MM.1S (cell line): Measurements from ENCODE around the gene FHIT.

Experiments
- DNase-seq: peaks from one replicate; pipeline ENCODE4 v3.0.0-alpha.2; 2015
- H2AFZ ChIP-seq: fragments of 300-600 bp; sonication (generic); 2 replicates; pipeline ENCODE4 v1.6.0; 2016; ENCODE audit warnings: antibody characterized with exemption, low read length
- H3F3A ChIP-seq: fragments of 300-600 bp; sonication (generic); 2 replicates; pipeline ENCODE4 v1.6.1; 2016; ENCODE audit warnings: mild to moderate bottlenecking, antibody characterized with exemption, low read length, moderate library complexity, mixed read lengths; ENCODE audit not compliant: insufficient read depth
- H3K27ac ChIP-seq: fragments of 300-600 bp; sonication (generic); 2 replicates; pipeline ENCODE4 v1.5.1; 2016; ENCODE audit warnings: mild to moderate bottlenecking, low read length
- H3K27me3 ChIP-seq: fragments of 300-600 bp; sonication (generic); replicated peaks from 2 replicates; pipeline ENCODE4 v1.6.0; 2016; ENCODE audit warnings: low read length; ENCODE audit not compliant: insufficient read depth
- H3K36me3 ChIP-seq: fragments of 300-600 bp; sonication (generic); replicated peaks from 2 replicates; pipeline ENCODE4 v1.6.1; 2016; ENCODE audit warnings: mild to moderate bottlenecking, low read length, mixed read lengths; ENCODE audit not compliant: insufficient read depth
- H3K4me1 ChIP-seq: fragments of 300-600 bp; sonication (generic); 2 replicates; pipeline ENCODE4 v1.6.1; 2016; ENCODE audit warnings: low read length, mixed read lengths
- H3K4me2 ChIP-seq: fragments of 300-600 bp; sonication (generic); 2 replicates; pipeline ENCODE4 v1.6.0; 2016; ENCODE audit warnings: low read depth, low read length
- H3K4me3 ChIP-seq: fragments of 300-600 bp; sonication (generic); 2 replicates; pipeline ENCODE4 v1.5.1; 2016; ENCODE audit warnings: low read length, mixed read lengths
- H3K79me2 ChIP-seq: fragments of 300-600 bp; sonication (generic); 2 replicates; pipeline ENCODE4 v1.6.1; 2016; ENCODE audit warnings: mixed run types, low read length, mixed read lengths
- H3K9ac ChIP-seq: fragments of 300-600 bp; sonication (generic); 2 replicates; pipeline ENCODE4 v1.6.1; 2016; ENCODE audit warnings: low read length, mixed read lengths
- H3K9me2 ChIP-seq: fragments of 300-600 bp; sonication (generic); replicated peaks from 2 replicates; pipeline ENCODE4 v1.6.1; 2016; ENCODE audit warnings: mild to moderate bottlenecking, low read length, mixed read lengths; ENCODE audit not compliant: insufficient read depth
- H3K9me3 ChIP-seq: fragments of 300-600 bp; sonication (generic); replicated peaks from 2 replicates; pipeline ENCODE4 v1.6.1; 2016; ENCODE audit warnings: mild to moderate bottlenecking, low read length, mixed read lengths; ENCODE audit not compliant: insufficient read depth
- H4K20me1 ChIP-seq: fragments of 300-600 bp; sonication (generic); 2 replicates; pipeline ENCODE4 v1.6.1; 2016; ENCODE audit warnings: mild to moderate bottlenecking, low read length, moderate library complexity, mixed read lengths; ENCODE audit not compliant: insufficient read depth
- EZH2 ChIP-seq: fragments of 300-600 bp; sonication (generic); optimal IDR thresholded peaks from 2 replicates; pipeline ENCODE3; 2017; ENCODE audit warnings: low read depth, mild to moderate bottlenecking, antibody characterized with exemption, low read length, mixed read lengths
- EZH2phosphoT487 ChIP-seq: fragments of 300-600 bp; sonication (generic); IDR thresholded peaks from 2 replicates; pipeline ENCODE4 v1.6.1; 2018; ENCODE audit warnings: antibody characterized with exemption, low read length
- TF ChIP-seq, protein P1 (sequence below): fragments of 300-600 bp; sonication (generic); IDR thresholded peaks from 2 replicates; pipeline ENCODE4 v1.5.1; 2016; ENCODE audit warnings: antibody characterized with exemption, low read length, mixed read lengths

The FHIT gene

GRCh38 chr3:60095516-60095915 is 1155.7 kb downstream of the FHIT start:
- no peak overlapping the region for H3K9ac ChIP-seq
- H3K4me3 ChIP-seq = no peak overlapping the region
- H2AFZ ChIP-seq = no peak overlapping the region
- H3K4me1 ChIP-seq = no peaks in the 10 kb centered on the region
- TF ChIP-seq, protein P1, sequence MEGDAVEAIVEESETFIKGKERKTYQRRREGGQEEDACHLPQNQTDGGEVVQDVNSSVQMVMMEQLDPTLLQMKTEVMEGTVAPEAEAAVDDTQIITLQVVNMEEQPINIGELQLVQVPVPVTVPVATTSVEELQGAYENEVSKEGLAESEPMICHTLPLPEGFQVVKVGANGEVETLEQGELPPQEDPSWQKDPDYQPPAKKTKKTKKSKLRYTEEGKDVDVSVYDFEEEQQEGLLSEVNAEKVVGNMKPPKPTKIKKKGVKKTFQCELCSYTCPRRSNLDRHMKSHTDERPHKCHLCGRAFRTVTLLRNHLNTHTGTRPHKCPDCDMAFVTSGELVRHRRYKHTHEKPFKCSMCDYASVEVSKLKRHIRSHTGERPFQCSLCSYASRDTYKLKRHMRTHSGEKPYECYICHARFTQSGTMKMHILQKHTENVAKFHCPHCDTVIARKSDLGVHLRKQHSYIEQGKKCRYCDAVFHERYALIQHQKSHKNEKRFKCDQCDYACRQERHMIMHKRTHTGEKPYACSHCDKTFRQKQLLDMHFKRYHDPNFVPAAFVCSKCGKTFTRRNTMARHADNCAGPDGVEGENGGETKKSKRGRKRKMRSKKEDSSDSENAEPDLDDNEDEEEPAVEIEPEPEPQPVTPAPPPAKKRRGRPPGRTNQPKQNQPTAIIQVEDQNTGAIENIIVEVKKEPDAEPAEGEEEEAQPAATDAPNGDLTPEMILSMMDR = no peak
- TF ChIP-seq EZH2 (no peak), EZH2phosphoT487 (no peak)
- no peaks in the 10 kb centered on the region for H4K20me1 ChIP-seq
- H3F3A ChIP-seq = no peaks in the 10 kb centered on the region
- no peaks in the 10 kb centered on the region for H3K79me2 ChIP-seq
- H3K27me3 ChIP-seq = no peaks in the 10 kb centered on the region
- no peak for DNase-seq
- no peaks in the 10 kb centered on the region for H3K9me2 ChIP-seq
- no peaks in the 10 kb centered on the region for H3K9me3 ChIP-seq
- H3K4me2 ChIP-seq = no peak overlapping the region
- no peak overlapping the region for H3K27ac ChIP-seq
- H3K36me3 ChIP-seq = no peaks in the 10 kb centered on the region

DNA sequence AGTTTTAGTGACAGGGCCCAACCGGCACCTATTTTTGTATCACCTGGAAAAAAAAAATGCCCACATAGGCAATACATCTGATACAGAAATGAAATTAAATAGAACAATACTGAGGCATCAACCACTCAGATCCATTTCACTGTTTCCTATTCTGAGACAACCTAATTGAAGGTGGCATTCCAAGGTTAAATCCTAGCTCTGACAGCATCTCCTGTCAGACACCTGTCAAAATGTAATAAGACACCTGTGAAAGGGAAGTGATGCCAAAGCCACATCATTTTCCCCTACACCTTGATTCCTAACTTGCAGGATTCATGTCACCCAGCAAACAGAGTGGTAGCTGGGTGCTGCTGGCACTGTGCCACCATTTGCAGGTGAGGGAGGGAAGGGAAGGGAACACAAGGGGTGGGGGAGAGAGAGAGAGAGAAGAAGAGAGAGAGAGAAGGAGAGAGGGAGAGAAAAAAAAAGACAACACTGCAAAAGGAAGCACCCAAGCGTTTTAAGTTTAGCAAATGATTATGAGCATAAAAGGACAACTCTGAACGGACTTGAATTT is 1156.8 kb downstream of the FHIT start:
- DNase-seq = no peak
- TF ChIP-seq, protein P1 = no peak
- TF ChIP-seq EZH2 (no peak), EZH2phosphoT487 (no peak)
- Histone ChIP-seq H3K27ac (no peak overlapping the region), H2AFZ (no peak overlapping the region), H3K9ac (no peak overlapping the region), H3K4me2 (no peak overlapping the region), H3K9me3 (no peaks in the 10 kb centered on the region), H3F3A (no peaks in the 10 kb centered on the region), H3K79me2 (no peaks in the 10 kb centered on the region), H4K20me1 (no peaks in the 10 kb centered on the region), H3K4me1 (no peaks in the 10 kb centered on the region), H3K36me3 (no peaks in the 10 kb centered on the region), H3K27me3 (no peaks in the 10 kb centered on the region), H3K9me2 (no peaks in the 10 kb centered on the region), H3K4me3 (no peak overlapping the region)

DNA sequence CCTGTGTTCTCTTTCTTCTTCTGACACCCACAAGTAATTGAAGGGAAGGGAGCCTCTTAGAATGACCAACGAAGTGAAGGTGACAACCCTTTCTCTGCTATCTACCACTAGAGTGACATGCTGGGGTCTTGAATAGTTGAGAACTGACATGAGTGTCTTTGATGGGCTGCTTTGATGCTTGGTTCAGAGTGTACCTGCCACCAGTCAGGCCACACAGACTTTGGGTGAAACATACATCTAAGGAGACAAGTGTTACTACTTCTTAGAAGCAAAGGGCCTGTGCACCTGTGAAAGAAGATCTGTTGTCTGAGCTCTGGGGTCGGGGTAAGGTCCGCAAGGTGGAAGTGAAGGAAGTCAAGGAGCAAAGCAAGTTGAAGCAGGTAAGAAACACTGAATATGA is 1160.7 kb downstream of the FHIT start:
- no peak for TF ChIP-seq EZH2
- TF ChIP-seq EZH2phosphoT487 = no peak
- TF ChIP-seq, protein P1 = no peak
- no peak overlapping the region for H3K4me2 ChIP-seq
- no peaks in the 10 kb centered on the region for H3F3A ChIP-seq
- H3K79me2 ChIP-seq = no peaks in the 10 kb centered on the region
- H4K20me1 ChIP-seq = no peaks in the 10 kb centered on the region
- H2AFZ ChIP-seq = no peak overlapping the region
- no peaks in the 10 kb centered on the region for H3K9me3 ChIP-seq
- no peaks in the 10 kb centered on the region for H3K27me3 ChIP-seq
- no peak overlapping the region for H3K4me3 ChIP-seq
- no peaks in the 10 kb centered on the region for H3K9me2 ChIP-seq
- no peak overlapping the region for H3K9ac ChIP-seq
- no peaks in the 10 kb centered on the region for H3K36me3 ChIP-seq
- no peaks in the 10 kb centered on the region for H3K4me1 ChIP-seq
- no peak overlapping the region for H3K27ac ChIP-seq
- DNase-seq = no peak

DNA sequence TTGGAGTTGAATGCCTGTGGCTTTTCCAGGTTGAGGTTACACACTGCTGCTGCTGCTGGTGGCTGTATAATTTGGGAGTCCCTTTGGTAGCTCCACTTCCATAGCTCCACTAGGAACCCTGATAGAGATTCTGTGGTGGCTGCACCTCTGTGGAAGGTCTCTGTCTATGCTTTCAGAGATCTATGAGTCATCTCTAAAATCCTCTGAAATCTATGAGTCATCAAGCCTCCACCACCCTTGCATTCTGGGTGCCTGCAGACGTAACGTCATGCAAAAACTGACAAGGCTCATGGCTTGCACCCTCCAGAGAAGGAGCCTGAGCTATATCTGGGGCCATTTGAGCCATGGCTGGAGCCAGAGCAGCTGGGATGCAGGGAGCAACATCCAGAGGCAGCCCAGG is 1164.4 kb downstream of the FHIT start:
- no peaks in the 10 kb centered on the region for H3K27me3 ChIP-seq
- no peaks in the 10 kb centered on the region for H3F3A ChIP-seq
- H3K9me3 ChIP-seq = no peaks in the 10 kb centered on the region
- H3K36me3 ChIP-seq = no peaks in the 10 kb centered on the region
- no peak overlapping the region for H3K27ac ChIP-seq
- H3K4me3 ChIP-seq = no peak overlapping the region
- no peak overlapping the region for H2AFZ ChIP-seq
- no peaks in the 10 kb centered on the region for H3K79me2 ChIP-seq
- no peaks in the 10 kb centered on the region for H3K9me2 ChIP-seq
- DNase-seq = no peak
- no peaks in the 10 kb centered on the region for H4K20me1 ChIP-seq
- no peak overlapping the region for H3K9ac ChIP-seq
- H3K4me1 ChIP-seq = peaks cover 5% of the 10 kb centered on the region
- TF ChIP-seq EZH2phosphoT487 (no peak), EZH2 (no peak)
- TF ChIP-seq, protein P1 = no peak
- H3K4me2 ChIP-seq = no peak overlapping the region
